GM18909 (cell line): ENCODE results near the gene FBXW11.

Experiments
- ATAC-seq: cut with Tn5 transposase; IDR thresholded peaks from one replicate; pipeline ENCODE4 v1.9.1; 2021; ENCODE audit warnings: mild to moderate bottlenecking; ENCODE audit not compliant: unreplicated experiment, poor library complexity

The FBXW11 gene

GRCh38 chr5:171848911-171849520 lies 157.4 kb downstream of the FBXW11 start:
- no peak for ATAC-seq

GRCh38 chr5:171848486-171848885 lies 158.0 kb downstream of the FBXW11 start:
- no peak for ATAC-seq

- no peak for ATAC-seq
These were observed 158.4 kb downstream of the FBXW11 start for GRCh38 chr5:171848006-171848405.

DNA sequence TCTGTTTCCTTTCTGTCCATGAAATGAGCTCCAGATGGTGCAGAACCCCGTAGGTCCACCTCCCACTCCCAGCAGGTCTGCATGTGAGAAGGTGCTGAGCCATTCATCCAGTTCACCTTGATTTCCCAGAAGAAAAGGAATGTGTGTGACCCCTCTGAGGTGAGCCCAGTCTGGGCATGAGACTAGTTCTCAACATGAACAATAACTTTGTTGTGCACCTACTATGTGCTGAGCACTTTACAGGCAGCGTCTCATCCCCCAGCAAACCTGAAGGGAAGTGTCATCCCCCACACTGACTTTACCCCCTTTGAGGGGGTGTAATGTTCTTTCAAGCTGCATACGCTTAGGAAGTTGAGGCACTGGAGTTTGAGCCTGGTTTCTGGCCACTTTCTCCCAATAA lies 159.4 kb downstream of the FBXW11 start:
- no peak for ATAC-seq

DNA sequence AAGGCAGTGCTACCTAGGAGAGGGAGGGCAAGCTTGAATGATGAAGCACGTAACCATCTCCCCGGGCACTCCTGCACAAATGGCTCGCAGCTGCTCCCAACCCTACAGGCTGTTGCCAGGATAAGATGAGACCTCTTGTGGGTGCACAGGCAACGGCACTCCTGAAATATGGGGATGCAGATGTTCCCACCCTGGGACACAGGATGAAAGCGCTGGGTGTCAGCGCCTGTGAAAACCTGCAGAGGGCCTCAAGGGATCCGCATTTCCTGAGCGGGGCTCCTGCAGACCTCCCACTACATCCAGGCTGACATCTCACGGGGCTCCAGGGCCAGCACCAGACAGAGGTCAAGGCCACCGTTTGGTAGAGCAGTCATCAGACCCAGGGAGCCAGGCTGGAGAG lies 160.1 kb downstream of the FBXW11 start:
- ATAC-seq: no peak

GRCh38 chr5:171845857-171846256 lies 160.6 kb downstream of the FBXW11 start:
- no peak for ATAC-seq

DNA sequence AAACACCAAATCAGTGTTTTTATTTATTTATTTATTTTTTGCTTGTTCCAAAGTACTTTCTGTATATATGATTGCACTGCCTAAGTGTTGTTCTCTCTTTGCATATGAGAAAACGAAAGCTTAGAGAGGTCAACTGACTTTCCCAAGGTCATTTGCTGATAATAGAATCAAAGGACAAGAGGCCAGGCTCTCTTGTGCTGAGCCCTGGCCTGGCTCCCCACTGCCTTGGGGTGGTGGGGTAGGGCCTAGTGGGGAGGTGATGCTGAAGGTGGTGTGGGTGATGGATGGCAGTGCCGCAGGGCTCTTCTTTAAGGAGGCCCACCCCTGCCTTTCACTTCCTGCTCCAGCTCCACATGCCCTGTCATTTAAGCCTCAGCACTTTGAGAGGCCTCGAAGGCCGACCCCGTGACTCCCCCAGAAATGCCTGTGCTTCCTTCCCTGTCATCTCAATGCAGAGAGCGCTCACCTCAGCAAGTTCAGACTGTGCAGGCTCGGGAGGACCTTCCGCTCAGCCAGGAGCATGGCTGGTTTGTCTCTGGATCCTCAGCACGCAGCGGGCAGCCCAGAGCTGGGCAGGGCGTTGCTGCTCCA lies 161.3 kb downstream of the FBXW11 start:
- no peak for ATAC-seq

- ATAC-seq: no peak
These were observed 163.6 kb downstream of the FBXW11 start for GRCh38 chr5:171842777-171843328.

DNA sequence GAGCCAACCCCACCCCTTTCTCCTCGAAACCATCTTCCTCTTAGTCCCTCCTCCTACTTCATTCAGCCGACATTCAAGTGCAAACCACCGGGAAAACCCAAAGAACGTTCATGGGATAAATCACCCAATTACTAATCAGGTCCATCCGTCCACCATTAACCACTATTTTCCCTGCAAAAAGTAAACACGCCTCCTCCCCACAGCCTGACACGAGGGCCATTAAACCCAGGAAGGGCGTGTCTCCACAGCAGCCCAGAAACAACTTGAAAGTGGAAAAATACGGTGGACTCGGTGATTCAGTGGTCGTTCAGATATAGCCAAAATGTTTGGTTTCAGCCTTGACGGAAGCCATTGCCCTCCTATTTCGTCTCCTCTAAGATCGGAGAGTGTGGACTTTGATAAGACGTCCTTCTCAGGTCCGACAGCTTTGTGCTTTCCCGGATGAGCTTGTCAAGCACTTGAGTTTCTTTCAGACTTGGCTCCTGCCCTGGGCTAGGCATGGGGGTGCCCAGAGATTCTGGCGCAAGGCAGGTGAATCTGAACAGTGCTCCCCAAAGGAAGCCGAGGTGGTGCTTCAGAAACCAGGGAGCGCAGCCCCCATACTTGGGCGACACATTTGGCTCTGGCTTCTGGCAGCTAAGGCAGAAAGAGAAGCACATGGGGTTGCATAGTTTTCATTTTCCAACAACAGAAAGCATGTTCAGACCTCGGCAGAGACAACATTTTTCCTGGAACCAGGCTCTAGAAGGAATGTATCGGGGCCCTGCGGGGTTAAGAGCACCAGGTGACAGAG lies 164.3 kb downstream of the FBXW11 start:
- ATAC-seq: no peak

- ATAC-seq: no peak
These were observed 165.5 kb downstream of the FBXW11 start for GRCh38 chr5:171840711-171841522.

DNA sequence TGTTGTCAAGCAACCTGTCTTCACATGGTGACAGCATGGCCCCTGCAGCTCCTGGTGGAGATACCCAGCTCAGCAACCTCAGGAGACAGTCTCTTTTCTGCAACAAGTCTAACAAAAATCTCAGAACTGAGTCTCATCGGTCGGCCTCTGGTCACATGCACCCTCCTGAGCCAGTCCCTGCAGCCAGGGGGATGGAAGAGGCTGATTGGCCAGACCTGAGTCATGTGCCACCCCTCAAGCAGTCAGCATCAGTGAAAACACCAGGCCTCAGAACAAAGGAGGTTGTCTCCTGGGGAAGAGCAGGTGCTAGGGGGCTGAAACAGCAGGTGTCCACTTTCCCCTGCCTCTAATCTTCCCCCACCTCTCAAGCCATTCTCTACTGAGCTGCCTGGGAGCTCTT lies 166.4 kb downstream of the FBXW11 start:
- no peak for ATAC-seq

- ATAC-seq: no peak
These were observed 167.3 kb downstream of the FBXW11 start for GRCh38 chr5:171839112-171839511.

GRCh38 chr5:171838066-171838465 lies 168.4 kb downstream of the FBXW11 start:
- ATAC-seq: no peak

DNA sequence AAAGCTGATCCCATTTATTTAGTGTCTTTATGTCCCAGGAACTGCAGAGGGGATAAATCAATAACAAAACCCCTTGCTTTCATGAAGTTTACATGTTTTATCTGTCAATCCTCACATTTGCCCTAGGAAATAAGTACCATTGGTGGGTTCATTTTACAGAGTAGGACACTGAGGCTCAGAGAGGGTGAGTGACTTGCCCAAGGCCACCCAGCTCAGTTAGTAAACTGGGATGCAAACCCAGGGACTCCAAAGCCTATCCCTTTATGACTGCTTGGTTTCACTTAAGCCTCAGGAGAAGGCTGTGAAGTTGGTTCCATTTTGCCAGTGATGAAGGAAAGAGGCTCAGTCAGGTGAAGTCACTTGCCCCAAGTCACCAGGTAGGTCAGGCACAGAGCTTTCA lies 168.9 kb downstream of the FBXW11 start:
- no peak for ATAC-seq

- no peak for ATAC-seq
These were observed 171.4 kb downstream of the FBXW11 start for GRCh38 chr5:171835066-171835465.

GRCh38 chr5:171834461-171834860 lies 172.0 kb downstream of the FBXW11 start:
- ATAC-seq: no peak

- no peak for ATAC-seq
These were observed 173.7 kb downstream of the FBXW11 start for GRCh38 chr5:171832775-171833174.

- ATAC-seq: no peak
These were observed 175.8 kb downstream of the FBXW11 start for GRCh38 chr5:171830686-171831085.

GRCh38 chr5:171827162-171827561 lies 179.3 kb downstream of the FBXW11 start:
- no peak for ATAC-seq

- ATAC-seq: no peak
These were observed 180.3 kb downstream of the FBXW11 start for GRCh38 chr5:171826132-171826531.

- no peak for ATAC-seq
These were observed 181.4 kb downstream of the FBXW11 start for GRCh38 chr5:171825051-171825450.
